Adipocyte (in vitro differentiated cells): Measurements from ENCODE around the gene ULK4.
"Not testable (repeated sequence)": the region's sequence is repeated elsewhere in the genome, so short reads cannot be mapped to it uniquely, and the experiment has no call there.

Experiments
- DNase-seq: peaks from one replicate; pipeline ENCODE4 v3.0.0-alpha.2; 2015; ENCODE audit warnings: low read depth
- H3K27me3 ChIP-seq: replicated peaks from 2 replicates; pipeline ENCODE4 v1.7.0; 2013; ENCODE audit warnings: mild to moderate bottlenecking, low read length, moderate library complexity; ENCODE audit not compliant: control insufficient read depth, insufficient read depth
- H3K36me3 ChIP-seq: 2 replicates; pipeline ENCODE4 v1.7.0; 2013; ENCODE audit warnings: low read length, mild to moderate bottlenecking, moderate library complexity; ENCODE audit not compliant: control insufficient read depth, insufficient read depth, severe bottlenecking
- H3K4me1 ChIP-seq: 2 replicates; pipeline ENCODE4 v1.7.0; 2013; ENCODE audit warnings: mild to moderate bottlenecking, low read length, moderate library complexity; ENCODE audit not compliant: control insufficient read depth, insufficient read depth
- H3K4me3 ChIP-seq: 2 replicates; pipeline ENCODE4 v1.7.0; 2013; ENCODE audit warnings: mild to moderate bottlenecking, low read length, moderate library complexity
- H3K9ac ChIP-seq: 2 replicates; pipeline ENCODE4 v1.7.0; 2013; ENCODE audit warnings: mild to moderate bottlenecking, low read length, moderate library complexity
- H3K9me3 ChIP-seq: 2 replicates; pipeline ENCODE4 v1.7.0; 2013; ENCODE audit warnings: mild to moderate bottlenecking, low read length, moderate library complexity; ENCODE audit not compliant: control insufficient read depth

ULK4 gene

GRCh38 chr3:41833628-41834027 lies 128.3 kb downstream of the ULK4 start:
- no peaks in the 10 kb centered on the region for H3K27me3 ChIP-seq
- no peaks in the 10 kb centered on the region for H3K4me1 ChIP-seq
- H3K36me3 ChIP-seq: no peaks in the 10 kb centered on the region
- no peaks in the 10 kb centered on the region for H3K9me3 ChIP-seq
- DNase-seq: no peak
- no peak overlapping the region for H3K4me3 ChIP-seq
- H3K9ac ChIP-seq: no peak overlapping the region

GRCh38 chr3:41819236-41819635 lies 142.7 kb downstream of the ULK4 start:
- Histone ChIP-seq H3K9me3 (no peaks in the 10 kb centered on the region), H3K4me1 (no peaks in the 10 kb centered on the region), H3K36me3 (peaks cover 4% of the 10 kb centered on the region), H3K4me3 (no peak overlapping the region), H3K27me3 (no peaks in the 10 kb centered on the region), H3K9ac (no peak overlapping the region)
- DNase-seq: no peak

GRCh38 chr3:41808618-41809017 lies 153.3 kb downstream of the ULK4 start:
- H3K27me3 ChIP-seq: no peaks in the 10 kb centered on the region
- no peak overlapping the region for H3K4me3 ChIP-seq
- H3K36me3 ChIP-seq: no peaks in the 10 kb centered on the region
- no peak for DNase-seq
- peaks cover 8% of the 10 kb centered on the region for H3K4me1 ChIP-seq
- H3K9me3 ChIP-seq: no peaks in the 10 kb centered on the region
- H3K9ac ChIP-seq: no peak overlapping the region

GRCh38 chr3:41808152-41808551 lies 153.8 kb downstream of the ULK4 start:
- Histone ChIP-seq H3K9me3 (no peaks in the 10 kb centered on the region), H3K4me3 (peak overlapping the region; percentile 42), H3K36me3 (no peaks in the 10 kb centered on the region), H3K27me3 (no peaks in the 10 kb centered on the region), H3K4me1 (peaks cover 8% of the 10 kb centered on the region), H3K9ac (no peak overlapping the region)
- peak; percentile 55 for DNase-seq

GRCh38 chr3:41794748-41795589 lies 166.9 kb downstream of the ULK4 start:
- DNase-seq: no peak
- Histone ChIP-seq H3K9ac (no peak overlapping the region), H3K4me3 (no peak overlapping the region), H3K4me1 (peaks cover under 1% of the 10 kb centered on the region), H3K27me3 (no peaks in the 10 kb centered on the region), H3K36me3 (no peaks in the 10 kb centered on the region), H3K9me3 (no peaks in the 10 kb centered on the region)

- no peak for DNase-seq
- Histone ChIP-seq H3K9me3 (no peaks in the 10 kb centered on the region), H3K9ac (no peak overlapping the region), H3K36me3 (no peaks in the 10 kb centered on the region), H3K4me1 (peaks cover 14% of the 10 kb centered on the region), H3K27me3 (no peaks in the 10 kb centered on the region), H3K4me3 (no peak overlapping the region)
Measured at GRCh38 chr3:41792806-41793205, 169.1 kb downstream of the ULK4 start.

- H3K36me3 ChIP-seq: no peaks in the 10 kb centered on the region
- DNase-seq: no peak
- H3K4me1 ChIP-seq: no peaks in the 10 kb centered on the region
- H3K4me3 ChIP-seq: no peak overlapping the region
- H3K27me3 ChIP-seq: no peaks in the 10 kb centered on the region
- no peak overlapping the region for H3K9ac ChIP-seq
- no peaks in the 10 kb centered on the region for H3K9me3 ChIP-seq
Measured at GRCh38 chr3:41769106-41769505, 192.8 kb downstream of the ULK4 start.

GRCh38 chr3:41768363-41768762 lies 193.5 kb downstream of the ULK4 start:
- Histone ChIP-seq H3K27me3 (no peaks in the 10 kb centered on the region), H3K36me3 (no peaks in the 10 kb centered on the region)
- no peak for DNase-seq

GRCh38 chr3:41762867-41763266 lies 199.0 kb downstream of the ULK4 start:
- not testable (repeated sequence) for H3K9me3 ChIP-seq, H3K27me3 ChIP-seq, DNase-seq, H3K4me3 ChIP-seq, H3K9ac ChIP-seq, H3K36me3 ChIP-seq, H3K4me1 ChIP-seq

More at GRCh38 chr3:41768363-41768762, 193.5 kb downstream of the ULK4 start:
- no peaks in the 10 kb centered on the region for H3K9me3 ChIP-seq
- no peak overlapping the region for H3K4me3 ChIP-seq
- H3K9ac ChIP-seq: no peak overlapping the region
- H3K4me1 ChIP-seq: no peaks in the 10 kb centered on the region

- Histone ChIP-seq H3K9ac (no peak overlapping the region), H3K27me3 (no peaks in the 10 kb centered on the region), H3K4me1 (peaks cover 9% of the 10 kb centered on the region), H3K9me3 (no peaks in the 10 kb centered on the region), H3K36me3 (peaks cover 2% of the 10 kb centered on the region), H3K4me3 (no peak overlapping the region)
- DNase-seq: no peak
Measured at GRCh38 chr3:41753651-41754050, 208.3 kb downstream of the ULK4 start.

- H3K9me3 ChIP-seq: no peaks in the 10 kb centered on the region
- DNase-seq: no peak
- no peaks in the 10 kb centered on the region for H3K27me3 ChIP-seq
- peaks cover 9% of the 10 kb centered on the region for H3K4me1 ChIP-seq
- peaks cover 2% of the 10 kb centered on the region for H3K36me3 ChIP-seq
- H3K9ac ChIP-seq: no peak overlapping the region
- H3K4me3 ChIP-seq: no peak overlapping the region
Measured at GRCh38 chr3:41751597-41751996, 210.3 kb downstream of the ULK4 start.

GRCh38 chr3:41749988-41750387 lies 211.9 kb downstream of the ULK4 start:
- Histone ChIP-seq H3K9me3 (no peaks in the 10 kb centered on the region), H3K4me1 (peaks cover 9% of the 10 kb centered on the region), H3K27me3 (no peaks in the 10 kb centered on the region), H3K4me3 (no peak overlapping the region), H3K9ac (no peak overlapping the region), H3K36me3 (peaks cover 2% of the 10 kb centered on the region)
- no peak for DNase-seq
